Transverse colon (tissue), 3 donors: ENCODE data around the gene GABBR2.

Experiments used
- POLR2A ChIP-seq: fragments of 450-650 bp; IDR thresholded peaks from one replicate; pipeline ENCODE4 v1.6.1; 2016; ENCODE audit warnings: antibody characterized with exemption, mild to moderate bottlenecking, moderate library complexity
- TF ChIP-seq, protein P1 (sequence below), 5 experiments: fragments of 200-600 bp in 3 of 5; fragments of 450-650 bp in 2 of 5; sonication (generic) in 3 of 5; IDR thresholded peaks; 1 replicate in 2 of 5; 2 replicates in 3 of 5; pipeline ENCODE4 v1.5.1; 2016 to 2017; ENCODE audit warnings: antibody characterized with exemption in 5 of 5, inconsistent platforms in 3 of 5, mild to moderate bottlenecking in 2 of 5, moderate library complexity in 1 of 5

DNA sequence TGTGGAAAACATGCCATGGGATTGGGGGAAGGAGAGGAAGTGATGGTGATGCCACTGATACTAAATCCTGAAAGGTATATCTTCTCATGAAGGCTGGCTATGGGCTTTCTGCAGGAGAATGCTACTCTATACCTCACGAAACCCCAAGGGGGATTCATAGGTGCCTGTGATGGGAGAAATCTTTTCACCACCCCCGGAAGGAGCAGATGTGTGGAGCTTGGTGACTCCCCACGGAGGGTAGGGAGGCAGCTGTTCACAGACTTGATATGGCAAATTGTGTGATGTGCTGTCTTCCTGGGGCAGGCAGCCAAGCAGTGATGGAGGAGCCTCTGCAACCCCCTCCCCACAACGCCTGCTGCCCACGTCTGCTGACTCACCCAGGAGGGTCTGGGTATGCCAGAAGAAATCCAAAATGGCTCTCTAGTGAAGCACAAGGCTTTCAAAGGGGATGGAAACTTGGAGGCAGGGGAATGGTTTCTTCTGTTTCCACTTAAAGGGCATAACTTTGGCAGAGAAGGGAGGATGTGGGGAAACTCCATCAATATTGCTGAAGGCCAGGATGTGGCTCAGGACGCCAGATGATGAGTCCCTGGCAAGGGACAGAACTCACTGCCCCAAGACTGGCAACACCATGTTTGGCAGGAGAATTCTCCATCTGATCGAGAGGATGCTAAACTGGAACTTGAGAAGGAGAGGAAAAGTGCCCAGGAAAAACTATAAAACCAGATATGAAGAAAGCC, 188.3 kb downstream of the GABBR2 start:
- TF ChIP-seq, protein P1, sequence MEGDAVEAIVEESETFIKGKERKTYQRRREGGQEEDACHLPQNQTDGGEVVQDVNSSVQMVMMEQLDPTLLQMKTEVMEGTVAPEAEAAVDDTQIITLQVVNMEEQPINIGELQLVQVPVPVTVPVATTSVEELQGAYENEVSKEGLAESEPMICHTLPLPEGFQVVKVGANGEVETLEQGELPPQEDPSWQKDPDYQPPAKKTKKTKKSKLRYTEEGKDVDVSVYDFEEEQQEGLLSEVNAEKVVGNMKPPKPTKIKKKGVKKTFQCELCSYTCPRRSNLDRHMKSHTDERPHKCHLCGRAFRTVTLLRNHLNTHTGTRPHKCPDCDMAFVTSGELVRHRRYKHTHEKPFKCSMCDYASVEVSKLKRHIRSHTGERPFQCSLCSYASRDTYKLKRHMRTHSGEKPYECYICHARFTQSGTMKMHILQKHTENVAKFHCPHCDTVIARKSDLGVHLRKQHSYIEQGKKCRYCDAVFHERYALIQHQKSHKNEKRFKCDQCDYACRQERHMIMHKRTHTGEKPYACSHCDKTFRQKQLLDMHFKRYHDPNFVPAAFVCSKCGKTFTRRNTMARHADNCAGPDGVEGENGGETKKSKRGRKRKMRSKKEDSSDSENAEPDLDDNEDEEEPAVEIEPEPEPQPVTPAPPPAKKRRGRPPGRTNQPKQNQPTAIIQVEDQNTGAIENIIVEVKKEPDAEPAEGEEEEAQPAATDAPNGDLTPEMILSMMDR (IDR thresholded peaks at IDR 0.05), result no peak
- TF ChIP-seq POLR2A, result no peak
